BJ (cell line): ENCODE measurements around the gene NUP35. TPM values are rescaled to one million over a fixed set of nuclear protein-coding genes. Genes with fewer than 3 reads are reported as not detected.

ENCODE experiments used
- CTCF ChIA-PET: fragments of 350-600 bp; formaldehyde crosslinking; extraction: SDS; loops from one replicate; lab custom pipeline; 2021; ENCODE audit warnings: antibody characterized with exemption, inconsistent platforms; lab: Yijun Ruan, JAX
- POLR2A ChIA-PET: fragments of 300-600 bp; sonication (Branson Sonifier 250); formaldehyde crosslinking; extraction: SDS; loops from one replicate; lab custom pipeline; 2021; ENCODE audit warnings: antibody characterized with exemption; lab: Charles Lee
- DNase-seq: peaks from one replicate; pipeline ENCODE4 v3.0.0-alpha.2; 2011; ENCODE audit warnings: low read depth
- H3K27me3 ChIP-seq: 2 replicates; pipeline ENCODE4 v1.6.0; 2011; ENCODE audit warnings: low read length; ENCODE audit not compliant: control insufficient read depth, insufficient read depth
- H3K36me3 ChIP-seq: 2 replicates; pipeline ENCODE4 v1.5.1; 2011; ENCODE audit warnings: low read length; ENCODE audit not compliant: control insufficient read depth, insufficient read depth
- H3K4me3 ChIP-seq: 2 replicates; pipeline ENCODE4 v1.5.1; 2011; ENCODE audit warnings: low read depth, mild to moderate bottlenecking, control low read depth, low read length
- polyA plus RNA-seq: library from polyadenylated mRNA; depleted of rRNA; stranded (reverse); fragments of >200 nt; gene quantifications from 2 replicates; pipeline ENCODE4 v1.2.3, GENCODE V29; 2011
- TF ChIP-seq, protein P1 (sequence below): IDR thresholded peaks from 2 replicates; pipeline ENCODE4 v1.5.1; 2011; ENCODE audit warnings: low read depth, mild to moderate bottlenecking, control low read depth, inconsistent platforms, low read length, moderate library complexity; ENCODE audit not compliant: insufficient read depth

Gene NUP35
- polyA plus RNA-seq, 1 experiment, result 11.1 TPM

DNA sequence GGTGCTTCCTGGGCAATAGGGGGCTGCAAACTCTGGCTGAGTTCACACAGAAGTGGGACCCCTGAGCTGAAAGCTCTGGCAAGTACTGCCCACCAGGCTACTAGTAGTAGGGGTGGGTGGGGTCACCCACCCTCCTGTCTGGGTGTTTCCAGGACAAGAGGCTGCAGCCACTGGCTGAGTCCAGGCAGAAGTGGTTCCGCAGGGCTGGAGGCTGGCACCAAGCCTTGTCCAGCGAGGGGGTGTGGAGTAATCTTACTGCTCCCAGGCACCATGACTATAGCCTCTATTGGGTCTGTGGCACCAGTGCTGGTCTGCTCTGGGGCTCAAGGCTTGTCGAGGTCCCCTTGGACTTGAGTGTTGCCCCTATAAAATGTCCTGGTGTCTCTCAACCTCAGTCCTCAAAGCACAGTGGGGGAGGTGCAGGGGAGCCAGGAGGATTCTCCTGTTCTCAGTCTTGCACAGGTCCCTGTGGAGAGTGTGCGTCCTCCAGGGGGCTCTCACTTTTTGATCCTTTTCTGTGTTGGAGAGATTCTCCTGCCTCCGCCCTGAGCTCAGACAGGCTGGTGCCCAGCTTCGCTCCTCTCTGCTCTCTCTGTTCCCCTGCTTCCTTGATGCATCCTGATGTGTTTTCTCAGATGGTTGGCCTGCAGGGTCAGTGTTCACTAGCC is 48.1 kb downstream of the NUP35 start:
- H3K4me3 ChIP-seq, result no peak overlapping the region
- ChIA-PET CTCF (interaction anchor here (0.6 to 0.9 kb wide), 2 partner anchors 77 to 387 kb away, joined by 3 to 4 read pairs; no protein-coding TSS in a partner anchor), POLR2A (no interaction called here)
- DNase-seq, result no peak
- TF ChIP-seq, protein P1, sequence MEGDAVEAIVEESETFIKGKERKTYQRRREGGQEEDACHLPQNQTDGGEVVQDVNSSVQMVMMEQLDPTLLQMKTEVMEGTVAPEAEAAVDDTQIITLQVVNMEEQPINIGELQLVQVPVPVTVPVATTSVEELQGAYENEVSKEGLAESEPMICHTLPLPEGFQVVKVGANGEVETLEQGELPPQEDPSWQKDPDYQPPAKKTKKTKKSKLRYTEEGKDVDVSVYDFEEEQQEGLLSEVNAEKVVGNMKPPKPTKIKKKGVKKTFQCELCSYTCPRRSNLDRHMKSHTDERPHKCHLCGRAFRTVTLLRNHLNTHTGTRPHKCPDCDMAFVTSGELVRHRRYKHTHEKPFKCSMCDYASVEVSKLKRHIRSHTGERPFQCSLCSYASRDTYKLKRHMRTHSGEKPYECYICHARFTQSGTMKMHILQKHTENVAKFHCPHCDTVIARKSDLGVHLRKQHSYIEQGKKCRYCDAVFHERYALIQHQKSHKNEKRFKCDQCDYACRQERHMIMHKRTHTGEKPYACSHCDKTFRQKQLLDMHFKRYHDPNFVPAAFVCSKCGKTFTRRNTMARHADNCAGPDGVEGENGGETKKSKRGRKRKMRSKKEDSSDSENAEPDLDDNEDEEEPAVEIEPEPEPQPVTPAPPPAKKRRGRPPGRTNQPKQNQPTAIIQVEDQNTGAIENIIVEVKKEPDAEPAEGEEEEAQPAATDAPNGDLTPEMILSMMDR, result no peak
- H3K36me3 ChIP-seq, result no peaks in the 10 kb centered on the region
- H3K27me3 ChIP-seq, result no peaks in the 10 kb centered on the region

DNA sequence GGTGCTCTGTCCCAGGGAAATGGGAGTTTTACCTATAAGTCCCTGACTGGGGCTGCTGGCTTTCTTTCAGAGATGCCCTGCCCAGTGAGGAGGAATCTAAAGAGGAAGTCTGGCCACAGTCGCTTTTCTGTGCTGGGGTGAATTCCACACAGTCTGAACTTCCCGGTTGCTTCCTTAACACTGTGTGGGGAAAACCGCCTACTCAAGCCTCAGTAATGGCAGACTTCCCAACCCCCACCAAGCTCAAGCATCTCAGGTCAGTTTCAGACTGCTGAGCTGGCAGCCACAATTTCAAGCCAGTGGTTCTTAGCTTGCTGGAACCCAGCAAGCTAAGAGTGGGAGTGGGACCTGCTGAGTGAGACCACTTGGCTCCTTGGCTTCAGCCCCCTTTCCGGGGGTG is 54.9 kb downstream of the NUP35 start:
- POLR2A ChIA-PET, result no interaction called here
- TF ChIP-seq, protein P1, result no peak
- CTCF ChIA-PET, result no interaction called here
- Histone ChIP-seq H3K4me3 (no peak overlapping the region), H3K36me3 (no peaks in the 10 kb centered on the region), H3K27me3 (no peaks in the 10 kb centered on the region)
- DNase-seq, result no peak

DNA sequence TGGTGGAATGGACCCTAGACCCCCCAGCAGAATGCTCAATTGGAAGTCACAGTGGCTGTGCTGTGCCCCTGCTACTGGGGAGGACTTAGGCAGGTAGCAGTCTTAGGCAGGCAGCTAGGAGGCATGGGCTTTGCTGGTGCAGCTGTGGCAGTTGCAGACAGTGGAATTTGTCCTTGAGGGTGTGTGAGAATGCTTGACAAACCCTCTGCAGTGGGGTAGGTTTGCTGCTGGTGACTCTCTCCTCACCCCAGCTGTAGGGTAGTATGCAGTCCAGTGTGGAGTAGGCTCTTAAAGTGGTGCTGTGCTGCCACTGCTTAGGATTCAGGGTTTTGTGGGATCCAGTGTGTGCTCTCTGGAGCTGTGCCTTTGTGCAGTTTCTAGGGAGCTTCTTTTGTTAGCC is 61.3 kb downstream of the NUP35 start:
- DNase-seq, result no peak
- Histone ChIP-seq H3K27me3 (no peaks in the 10 kb centered on the region), H3K36me3 (no peaks in the 10 kb centered on the region), H3K4me3 (no peak overlapping the region)
- TF ChIP-seq, protein P1, result no peak
- POLR2A ChIA-PET, result no interaction called here
- CTCF ChIA-PET, result interaction anchor here (0.9 kb wide), 1 partner anchor 9 kb away, joined by 5 read pairs; no protein-coding TSS in a partner anchor

DNA sequence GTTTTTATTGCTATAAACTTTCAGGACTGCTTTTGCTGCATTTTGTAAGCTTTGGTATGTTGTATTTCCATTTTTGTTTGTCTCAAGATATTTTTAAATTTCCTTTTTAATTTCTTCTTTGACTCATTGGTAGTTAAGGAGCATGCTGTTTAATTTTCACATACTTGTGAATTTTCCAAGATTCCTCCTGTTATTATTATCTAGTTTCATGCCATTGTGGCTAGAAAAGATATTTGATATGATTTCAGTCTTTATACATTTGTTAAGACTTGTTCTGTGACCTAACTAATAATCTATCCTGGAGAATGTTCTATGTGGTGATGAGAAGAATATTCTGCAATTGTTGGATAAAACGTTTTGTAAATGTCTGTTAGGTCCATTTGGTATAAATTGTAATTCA is 62.1 kb downstream of the NUP35 start:
- TF ChIP-seq, protein P1, result no peak
- Histone ChIP-seq H3K27me3 (no peaks in the 10 kb centered on the region), H3K4me3 (no peak overlapping the region), H3K36me3 (no peaks in the 10 kb centered on the region)
- DNase-seq, result no peak
- ChIA-PET CTCF (interaction anchor here (0.9 kb wide), 1 partner anchor 10 kb away, joined by 5 read pairs; no protein-coding TSS in a partner anchor), POLR2A (no interaction called here)

DNA sequence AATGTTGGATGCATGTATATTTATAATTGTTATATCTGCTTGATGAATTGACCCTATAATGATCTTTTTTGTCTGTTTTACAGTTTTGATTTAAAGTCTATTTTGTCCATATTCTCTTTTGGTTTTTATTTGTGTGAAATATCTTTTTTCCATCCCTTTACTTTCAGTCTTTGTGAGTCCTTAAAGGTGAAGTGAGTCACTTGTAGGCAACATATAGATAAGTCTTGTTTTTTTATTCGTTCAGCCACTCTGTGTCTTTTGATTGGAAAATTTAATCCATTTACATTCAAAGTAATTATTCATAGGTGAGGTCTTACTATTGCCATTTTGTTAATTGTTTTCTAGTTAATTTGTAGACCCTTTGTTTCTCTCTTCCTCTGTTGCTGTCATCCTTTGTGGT is 62.5 kb downstream of the NUP35 start:
- no peak for DNase-seq
- no peaks in the 10 kb centered on the region for H3K27me3 ChIP-seq
- no peaks in the 10 kb centered on the region for H3K36me3 ChIP-seq
- ChIA-PET POLR2A (no interaction called here), CTCF (no interaction called here)
- no peak overlapping the region for H3K4me3 ChIP-seq
- TF ChIP-seq, protein P1, result no peak
